HepG2 (cell line): Measurements from ENCODE around the gene DAPK1. TPM values are rescaled to one million over a fixed set of nuclear protein-coding genes. Genes with fewer than 3 reads are reported as not detected.
A peak's percentile ranks its signal among the peaks of the same experiment; 100 is the strongest.

Experiments used
- CBX1 ChIP-seq: IDR thresholded peaks from one replicate; pipeline ENCODE4 v1.6.1; 2016; ENCODE audit warnings: antibody characterized with exemption, low read depth
- GATAD1 ChIP-seq: IDR thresholded peaks from 2 replicates; pipeline ENCODE4 v1.6.1; 2016; ENCODE audit warnings: missing genetic modification reagents, missing compliant biosample characterization
- HNF1A ChIP-seq, 2 experiments: sonication (generic) in 1 of 2; formaldehyde crosslinking in 1 of 2; IDR thresholded peaks; 2 replicates each; pipeline versions ENCODE4 v1.4.0 to v1.6.1; 2016 to 2020; ENCODE audit warnings: borderline replicate concordance in 1 of 2, low read depth in 1 of 2, mild to moderate bottlenecking in 1 of 2, missing genetic modification reagents in 1 of 2
- KDM1A ChIP-seq: IDR thresholded peaks from 2 replicates; pipeline ENCODE4 v1.6.1; 2016; ENCODE audit warnings: missing compliant biosample characterization
- PBX2 ChIP-seq: IDR thresholded peaks from 2 replicates; pipeline ENCODE4 v1.6.1; 2016; ENCODE audit warnings: control low read depth
- RARA ChIP-seq: IDR thresholded peaks from 2 replicates; pipeline ENCODE4 v1.6.1; 2016; ENCODE audit warnings: missing genetic modification reagents, missing compliant biosample characterization
- RELA ChIP-seq: sonication (generic); formaldehyde crosslinking; IDR thresholded peaks from 2 replicates; pipeline ENCODE4 v1.4.0; 2020; ENCODE audit warnings: missing genetic modification reagents
- SIN3B ChIP-seq: fragments of 150-350 bp; IDR thresholded peaks from 2 replicates; pipeline ENCODE4 v1.6.1; 2014; ENCODE audit warnings: low read length
- ZBTB25 ChIP-seq: IDR thresholded peaks from 2 replicates; pipeline ENCODE4 v1.6.1; 2018; ENCODE audit warnings: missing genetic modification reagents
- ZEB1 ChIP-seq: IDR thresholded peaks from 2 replicates; pipeline ENCODE4 v1.6.1; 2012; ENCODE audit warnings: mild to moderate bottlenecking, low read depth, inconsistent platforms; ENCODE audit not compliant: insufficient replicate concordance
- ZNF101 ChIP-seq: sonication (generic); formaldehyde crosslinking; IDR thresholded peaks from 2 replicates; pipeline ENCODE4 v1.4.0; 2020; ENCODE audit warnings: mild to moderate bottlenecking, low read depth, missing genetic modification reagents, borderline replicate concordance
- ZNF136 ChIP-seq: sonication (generic); formaldehyde crosslinking; IDR thresholded peaks from 2 replicates; pipeline ENCODE4 v1.8.1; 2022; ENCODE audit warnings: low read depth, mild to moderate bottlenecking, moderate library complexity, missing genetic modification reagents
- ZNF205 ChIP-seq: IDR thresholded peaks from 2 replicates; pipeline ENCODE4 v1.6.1; 2018; ENCODE audit warnings: missing biosample characterization, missing genetic modification reagents
- ZNF256 ChIP-seq: sonication (generic); formaldehyde crosslinking; conservative IDR thresholded peaks from 2 replicates; pipeline ENCODE4 v1.4.0; 2020; ENCODE audit warnings: missing genetic modification reagents
- ZNF607 ChIP-seq: sonication (generic); formaldehyde crosslinking; IDR thresholded peaks from 2 replicates; pipeline ENCODE4 v1.5.1; 2020; ENCODE audit warnings: missing genetic modification reagents, mild to moderate bottlenecking, borderline replicate concordance
- ZNF644 ChIP-seq: IDR thresholded peaks from 2 replicates; pipeline ENCODE4 v1.6.1; 2016; ENCODE audit warnings: low read depth
- ZNF792 ChIP-seq: IDR thresholded peaks from 2 replicates; pipeline ENCODE4 v1.6.1; 2016
- polyA plus RNA-seq, 8 experiments: library from polyadenylated mRNA; depleted of rRNA in 3 of 8; stranded (reverse) in 7 of 8; unstranded in 1 of 8; fragments of >200 nt; fragmentation: Illumina TruSeq in 4 of 8; extraction: Trizol in 4 of 8; gene quantifications; 2 replicates each; pipeline versions ENCODE4 v1.2.1 to v1.2.3, GENCODE V29; 2011 to 2016; ENCODE audit warnings: low read depth in 4 of 8, missing spikeins in 1 of 8, mixed read lengths in 1 of 8; ENCODE audit not compliant: insufficient read depth in 1 of 8
- total RNA-seq, 5 experiments: library from RNA; depleted of rRNA; stranded (reverse); fragments of >200 nt; fragmentation: Illumina TruSeq; extraction: Trizol; gene quantifications; 2 replicates each; pipeline ENCODE4 v1.2.3, GENCODE V29; 2016; ENCODE audit warnings: low read depth in 1 of 5
- TF ChIP-seq, protein P1 (sequence below): sonication (generic); formaldehyde crosslinking; conservative IDR thresholded peaks from 2 replicates; pipeline ENCODE4 v1.4.0; 2020; ENCODE audit warnings: missing genetic modification reagents
- TF ChIP-seq, protein P2 (sequence below): IDR thresholded peaks from 2 replicates; pipeline ENCODE4 v1.6.1; 2016; ENCODE audit warnings: missing genetic modification reagents, missing compliant biosample characterization

Gene DAPK1
- total and polyA plus RNA-seq, 2 of the 13 experiments (the other 11 are each of a cell fraction or from before 2014, with no cell fraction given), result 35.7 to 35.9 TPM

DNA sequence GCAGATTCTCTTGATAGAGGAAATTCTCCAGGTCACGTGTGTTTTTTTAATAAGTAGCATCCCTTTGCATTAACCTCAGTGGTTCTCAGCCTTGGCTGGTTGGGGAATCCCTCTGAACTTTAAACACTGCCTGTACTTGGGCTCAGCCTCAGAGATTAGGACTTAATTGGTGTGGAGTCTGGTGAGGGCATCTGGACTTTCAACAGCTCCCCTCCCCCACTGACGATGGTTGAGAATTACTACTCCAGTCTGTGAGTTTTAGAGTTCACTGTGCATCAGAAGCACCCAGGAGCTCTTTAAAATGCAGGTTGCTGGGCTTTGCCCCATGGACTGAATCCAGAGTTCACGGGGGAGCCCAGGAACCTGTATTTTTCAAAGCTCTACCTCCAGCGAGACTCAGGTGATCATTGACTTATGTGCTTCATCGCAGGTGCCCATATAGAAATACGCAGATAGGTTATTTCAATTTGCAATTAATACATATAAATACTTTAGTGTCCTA is 71.4 kb downstream of the DAPK1 start (continued):
- TF ChIP-seq ZNF205, result peak; percentile 83; the same call in 1 of the 2 replicates
- peak; percentile 23; the same call in 1 of the 2 replicates for TF ChIP-seq ZNF644 (CRISPR knock-in tag)
- TF ChIP-seq ZEB1, result peak; percentile 85
- TF ChIP-seq RELA (CRISPR knock-in tag), result no peak
- TF ChIP-seq ZNF607 (CRISPR knock-in tag), result 0 out of 2 replicates have a peak, but pooled peaks have one; percentile 35
- peak; percentile 70 for TF ChIP-seq RARA (CRISPR knock-in tag)
- peak; percentile 45; the same call in 1 of the 2 replicates for TF ChIP-seq KDM1A
- peak; percentile 84 for TF ChIP-seq CBX1
- TF ChIP-seq ZNF101 (CRISPR knock-in tag), result no peak
- TF ChIP-seq, protein P1, sequence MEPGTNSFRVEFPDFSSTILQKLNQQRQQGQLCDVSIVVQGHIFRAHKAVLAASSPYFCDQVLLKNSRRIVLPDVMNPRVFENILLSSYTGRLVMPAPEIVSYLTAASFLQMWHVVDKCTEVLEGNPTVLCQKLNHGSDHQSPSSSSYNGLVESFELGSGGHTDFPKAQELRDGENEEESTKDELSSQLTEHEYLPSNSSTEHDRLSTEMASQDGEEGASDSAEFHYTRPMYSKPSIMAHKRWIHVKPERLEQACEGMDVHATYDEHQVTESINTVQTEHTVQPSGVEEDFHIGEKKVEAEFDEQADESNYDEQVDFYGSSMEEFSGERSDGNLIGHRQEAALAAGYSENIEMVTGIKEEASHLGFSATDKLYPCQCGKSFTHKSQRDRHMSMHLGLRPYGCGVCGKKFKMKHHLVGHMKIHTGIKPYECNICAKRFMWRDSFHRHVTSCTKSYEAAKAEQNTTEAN, result peak; percentile 54; the same call in 1 of the 2 replicates
- TF ChIP-seq SIN3B, result no peak
- TF ChIP-seq ZNF792, result peak; percentile 19; the same call in 1 of the 2 replicates
- peak; percentile 79 for TF ChIP-seq HNF1A (IDR thresholded peaks at IDR 0.05; ENCODE audit: low read depth)
- TF ChIP-seq HNF1A (CRISPR knock-in tag; IDR thresholded peaks at IDR 0.05; ENCODE audit: borderline replicate concordance), result peak; percentile 85; the same call in 1 of the 2 replicates
- TF ChIP-seq ZBTB25 (CRISPR knock-in tag), result peak; percentile 70
- no peak for TF ChIP-seq ZNF256 (CRISPR knock-in tag)
- TF ChIP-seq PBX2, result no peak
- peak; percentile 47; the same call in 1 of the 2 replicates for TF ChIP-seq GATAD1 (CRISPR knock-in tag)
- TF ChIP-seq, protein P2, sequence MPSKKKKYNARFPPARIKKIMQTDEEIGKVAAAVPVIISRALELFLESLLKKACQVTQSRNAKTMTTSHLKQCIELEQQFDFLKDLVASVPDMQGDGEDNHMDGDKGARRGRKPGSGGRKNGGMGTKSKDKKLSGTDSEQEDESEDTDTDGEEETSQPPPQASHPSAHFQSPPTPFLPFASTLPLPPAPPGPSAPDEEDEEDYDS (CRISPR knock-in tag), result peak; percentile 22; the same call in 1 of the 2 replicates
- no peak for TF ChIP-seq ZNF136
